ENCODE measurements around the gene ZFAND3. TPM values are rescaled to one million over a fixed set of nuclear protein-coding genes. Genes with fewer than 3 reads are reported as not detected.

Gene ZFAND3
- total RNA-seq, 1 donor from 2014 or later = 131 TPM

- H3K4me1 ChIP-seq (ENCODE audit: insufficient read depth, low read length) = no peaks in the 10 kb centered on the region
- FAIRE-seq = no peak
Measured at GRCh38 chr6:38193051-38193450, 373.5 kb downstream of the ZFAND3 start.

GRCh38 chr6:38193481-38194281 lies 374.2 kb downstream of the ZFAND3 start:
- Mint-ChIP-seq H3K27me3 (ENCODE audit: low read depth, unreplicated experiment) (peaks cover 2% of the 10 kb centered on the region), H3K9me3 (ENCODE audit: unreplicated experiment) (no peaks in the 10 kb centered on the region)
- TF ChIP-seq CTCF (IDR thresholded peaks at IDR 0.05; ENCODE audit: insufficient read depth, low read depth, low read length) (no peak), EZH2 (IDR thresholded peaks at IDR 0.05; ENCODE audit: insufficient read depth, low read length) (no peak)

More at GRCh38 chr6:38193051-38193450, 373.5 kb downstream of the ZFAND3 start:
- no peaks in the 10 kb centered on the region for H3K79me2 ChIP-seq (ENCODE audit: insufficient read depth, low read length)
- DNase-seq (ENCODE audit: low read depth) = no peak
- H3K36me3 ChIP-seq (ENCODE audit: insufficient read depth, low read length) = no peaks in the 10 kb centered on the region
- H3K4me3 Mint-ChIP-seq (ENCODE audit: unreplicated experiment) = no peak overlapping the region
- TF ChIP-seq CTCF (IDR thresholded peaks at IDR 0.05; ENCODE audit: insufficient read depth, low read depth, low read length) (no peak), EZH2 (IDR thresholded peaks at IDR 0.05; ENCODE audit: insufficient read depth, low read length) (no peak)
- H4K20me1 ChIP-seq (ENCODE audit: insufficient read depth, low read length) = no peaks in the 10 kb centered on the region
- H3K27me3 Mint-ChIP-seq (ENCODE audit: low read depth, unreplicated experiment) = peaks cover 2% of the 10 kb centered on the region
- no peak overlapping the region for H3K27ac ChIP-seq (ENCODE audit: low read depth, low read length)
- no peak overlapping the region for H3K4me3 ChIP-seq (ENCODE audit: insufficient read depth, low read depth, low read length)
- no peak overlapping the region for H2AFZ ChIP-seq (ENCODE audit: low read depth, low read length)
- H3K9me3 ChIP-seq (ENCODE audit: insufficient read depth, low read depth, low read length) = no peaks in the 10 kb centered on the region
- H3K9ac ChIP-seq (ENCODE audit: low read length) = no peak overlapping the region
- no peak overlapping the region for H3K27ac Mint-ChIP-seq (ENCODE audit: unreplicated experiment)
- no peaks in the 10 kb centered on the region for H3K27me3 ChIP-seq (ENCODE audit: insufficient read depth, low read length)
- H3K4me1 Mint-ChIP-seq (ENCODE audit: low read depth, unreplicated experiment) = no peaks in the 10 kb centered on the region
- H3K36me3 Mint-ChIP-seq (ENCODE audit: low read depth, unreplicated experiment) = peaks cover 11% of the 10 kb centered on the region
- H3K4me2 ChIP-seq (ENCODE audit: low read length) = no peak overlapping the region
- no peaks in the 10 kb centered on the region for H3K9me3 Mint-ChIP-seq (ENCODE audit: unreplicated experiment)

GRCh38 chr6:38194282-38194572 lies 374.7 kb downstream of the ZFAND3 start:
- H4K20me1 ChIP-seq (ENCODE audit: insufficient read depth, low read length) = no peaks in the 10 kb centered on the region
- no peak overlapping the region for H3K27ac Mint-ChIP-seq (ENCODE audit: unreplicated experiment)
- no peak overlapping the region for H3K27ac ChIP-seq (ENCODE audit: low read depth, low read length)
- DNase-seq (ENCODE audit: low read depth) (no peak), FAIRE-seq (no peak)
- TF ChIP-seq CTCF (IDR thresholded peaks at IDR 0.05; ENCODE audit: insufficient read depth, low read depth, low read length) (no peak), EZH2 (IDR thresholded peaks at IDR 0.05; ENCODE audit: insufficient read depth, low read length) (no peak)
- H3K79me2 ChIP-seq (ENCODE audit: insufficient read depth, low read length) = no peaks in the 10 kb centered on the region
- no peak overlapping the region for H2AFZ ChIP-seq (ENCODE audit: low read depth, low read length)
- H3K4me3 Mint-ChIP-seq (ENCODE audit: unreplicated experiment) = no peak overlapping the region
- H3K36me3 ChIP-seq (ENCODE audit: insufficient read depth, low read length) = no peaks in the 10 kb centered on the region
- H3K4me2 ChIP-seq (ENCODE audit: low read length) = no peak overlapping the region
- no peak overlapping the region for H3K9ac ChIP-seq (ENCODE audit: low read length)
- H3K4me1 Mint-ChIP-seq (ENCODE audit: low read depth, unreplicated experiment) = no peaks in the 10 kb centered on the region
- H3K36me3 Mint-ChIP-seq (ENCODE audit: low read depth, unreplicated experiment) = peaks cover 5% of the 10 kb centered on the region
- H3K27me3 Mint-ChIP-seq (ENCODE audit: low read depth, unreplicated experiment) = no peaks in the 10 kb centered on the region
- no peak overlapping the region for H3K4me3 ChIP-seq (ENCODE audit: insufficient read depth, low read depth, low read length)
- H3K9me3 Mint-ChIP-seq (ENCODE audit: unreplicated experiment) = no peaks in the 10 kb centered on the region
- no peaks in the 10 kb centered on the region for H3K4me1 ChIP-seq (ENCODE audit: insufficient read depth, low read length)
- no peaks in the 10 kb centered on the region for H3K27me3 ChIP-seq (ENCODE audit: insufficient read depth, low read length)
- no peaks in the 10 kb centered on the region for H3K9me3 ChIP-seq (ENCODE audit: insufficient read depth, low read depth, low read length)

More at GRCh38 chr6:38193481-38194281, 374.2 kb downstream of the ZFAND3 start:
- DNase-seq (ENCODE audit: low read depth) (no peak), FAIRE-seq (no peak)
- Histone ChIP-seq H3K4me2 (ENCODE audit: low read length) (no peak overlapping the region), H3K4me3 (ENCODE audit: insufficient read depth, low read depth, low read length) (no peak overlapping the region), H3K36me3 (ENCODE audit: insufficient read depth, low read length) (no peaks in the 10 kb centered on the region), H3K27me3 (ENCODE audit: insufficient read depth, low read length) (no peaks in the 10 kb centered on the region), H3K4me1 (ENCODE audit: insufficient read depth, low read length) (no peaks in the 10 kb centered on the region), H3K27ac (ENCODE audit: low read depth, low read length) (no peak overlapping the region), H4K20me1 (ENCODE audit: insufficient read depth, low read length) (no peaks in the 10 kb centered on the region), H2AFZ (ENCODE audit: low read depth, low read length) (no peak overlapping the region), H3K79me2 (ENCODE audit: insufficient read depth, low read length) (no peaks in the 10 kb centered on the region), H3K9me3 (ENCODE audit: insufficient read depth, low read depth, low read length) (no peaks in the 10 kb centered on the region), H3K9ac (ENCODE audit: low read length) (no peak overlapping the region)
- Mint-ChIP-seq H3K4me3 (ENCODE audit: unreplicated experiment) (no peak overlapping the region), H3K4me1 (ENCODE audit: low read depth, unreplicated experiment) (no peaks in the 10 kb centered on the region), H3K27ac (ENCODE audit: unreplicated experiment) (no peak overlapping the region), H3K36me3 (ENCODE audit: low read depth, unreplicated experiment) (peaks cover 7% of the 10 kb centered on the region)

Measured in astrocyte (in vitro differentiated cells and primary cell).